PFSK-1 (cell line): ENCODE measurements around the gene MRTFA.

Source experiments
- FOXP2 ChIP-seq: optimal IDR thresholded peaks from 2 replicates; pipeline ENCODE3; 2011; ENCODE audit warnings: borderline replicate concordance, control low read depth, inconsistent platforms; ENCODE audit not compliant: insufficient read depth; ENCODE audit errors: extremely low read length, extremely low read depth
- POLR2AphosphoS5 ChIP-seq: IDR thresholded peaks from 2 replicates; pipeline ENCODE4 v1.6.1; 2012; ENCODE audit warnings: low read depth, mild to moderate bottlenecking, control low read depth, low read length, moderate library complexity
- REST ChIP-seq, 2 experiments: IDR thresholded peaks; 2 replicates each; pipeline versions ENCODE4 v1.6.1 to v1.8.0; 2011 to 2012; ENCODE audit warnings: low read depth in 2 of 2, low read length in 2 of 2, control low read depth in 1 of 2, inconsistent platforms in 1 of 2, mild to moderate bottlenecking in 1 of 2, moderate library complexity in 1 of 2; ENCODE audit not compliant: insufficient read depth in 1 of 2
- SIN3A ChIP-seq: IDR thresholded peaks from 2 replicates; pipeline ENCODE4 v1.6.1; 2012; ENCODE audit warnings: mild to moderate bottlenecking, low read length, moderate library complexity, borderline replicate concordance; ENCODE audit not compliant: insufficient read depth
- TAF1 ChIP-seq: IDR thresholded peaks from 2 replicates; pipeline ENCODE4 v1.6.1; 2012; ENCODE audit warnings: low read length, control low read depth, borderline replicate concordance; ENCODE audit not compliant: insufficient read depth

Gene MRTFA

GRCh38 chr22:40593460-40594273 lies 42.9 kb downstream of the MRTFA start:
- TF ChIP-seq SIN3A (no peak), REST (IDR thresholded peaks at IDR 0.05; ENCODE audit: insufficient read depth in 1 of 2, low read depth in 2 of 2, low read length in 2 of 2) (no peak), TAF1 (no peak), POLR2AphosphoS5 (no peak), FOXP2 (no peak)

- TF ChIP-seq REST (IDR thresholded peaks at IDR 0.05; ENCODE audit: insufficient read depth in 1 of 2, low read depth in 2 of 2, low read length in 2 of 2) (no peak), TAF1 (no peak), FOXP2 (no peak), POLR2AphosphoS5 (no peak), SIN3A (no peak)
Measured at GRCh38 chr22:40592352-40593113, 44.0 kb downstream of the MRTFA start.

GRCh38 chr22:40588726-40589125 lies 47.8 kb downstream of the MRTFA start:
- TF ChIP-seq TAF1 (no peak), REST (IDR thresholded peaks at IDR 0.05; ENCODE audit: insufficient read depth in 1 of 2, low read depth in 2 of 2, low read length in 2 of 2) (no peak), FOXP2 (no peak), SIN3A (no peak), POLR2AphosphoS5 (no peak)

GRCh38 chr22:40586781-40587180 lies 49.7 kb downstream of the MRTFA start:
- TF ChIP-seq REST (IDR thresholded peaks at IDR 0.05; ENCODE audit: insufficient read depth in 1 of 2, low read depth in 2 of 2, low read length in 2 of 2) = no peak
- TF ChIP-seq FOXP2 = no peak
- TF ChIP-seq SIN3A = no peak
